Measurements from ENCODE around the gene COPS3. TPM values are rescaled to one million over a fixed set of nuclear protein-coding genes. Genes with fewer than 3 reads are reported as not detected.

The COPS3 gene
- total and polyA plus RNA-seq, 4 donors: 24.6 to 77.3 (median 30.2) TPM

DNA sequence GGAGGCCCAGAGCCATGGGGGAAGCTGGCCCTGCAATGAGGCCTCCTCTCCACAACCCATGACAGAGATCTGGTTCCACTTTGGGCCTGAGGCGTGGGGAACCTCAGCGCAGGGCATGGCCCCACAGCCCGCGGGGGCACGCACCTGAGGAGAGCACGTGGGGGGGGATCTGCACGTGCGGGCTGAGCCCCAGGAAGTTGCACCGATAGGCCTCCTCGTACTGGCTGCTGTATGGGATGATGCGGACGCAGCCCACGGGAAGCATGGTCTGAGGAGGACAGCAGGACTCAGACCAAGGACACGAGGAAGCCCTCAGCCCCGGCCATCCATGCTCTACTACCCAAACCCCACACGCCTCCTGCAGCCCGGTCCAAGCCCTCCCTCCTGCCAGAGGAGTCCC, 64.8 kb downstream of the COPS3 start (continued):
- TF ChIP-seq ZBTB33 (IDR thresholded peaks at IDR 0.05): no peak
- TF ChIP-seq CTCF (IDR thresholded peaks at IDR 0.05; ENCODE audit: low read depth, low read length, missing input control): no peak
- TF ChIP-seq JUND (IDR thresholded peaks at IDR 0.05): no peak
- TF ChIP-seq RXRA (IDR thresholded peaks at IDR 0.05): no peak

DNA sequence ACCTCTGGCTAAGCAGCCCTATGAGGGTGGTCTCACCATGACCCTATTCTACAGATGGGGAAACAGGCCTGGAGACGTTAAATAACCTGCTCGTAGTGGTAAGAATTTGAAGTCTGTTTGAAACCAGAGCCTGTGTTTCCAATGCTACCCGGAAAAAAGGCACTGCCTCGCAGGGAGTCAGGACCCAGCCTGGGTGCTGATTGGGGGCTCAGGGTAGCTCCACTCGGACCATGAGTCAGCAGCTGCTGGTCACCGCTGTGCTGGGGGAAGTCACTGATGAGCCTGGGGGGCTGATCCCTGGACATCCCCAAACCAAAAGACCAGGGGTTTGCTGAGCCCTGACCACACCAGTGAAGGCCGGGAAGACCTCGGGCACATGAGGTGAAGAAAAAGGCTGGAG, 65.5 kb downstream of the COPS3 start:
- WGBS: 92% methylated on average over 8 of the region's 8 CpGs

More for the DNA sequence above, 65.5 kb downstream of the COPS3 start:
- no peak overlapping the region for H3K9ac ChIP-seq (ENCODE audit: low read depth in 1 of 2, low read length in 2 of 2)
- TF ChIP-seq JUND (IDR thresholded peaks at IDR 0.05) (no peak), NR2F2 (IDR thresholded peaks at IDR 0.05) (no peak), EGR1 (IDR thresholded peaks at IDR 0.05; ENCODE audit: low read depth in 2 of 2) (no peak), RXRA (IDR thresholded peaks at IDR 0.05) (no peak), FOXA1 (IDR thresholded peaks at IDR 0.05) (no peak), REST (IDR thresholded peaks at IDR 0.05) (no peak), YY1 (IDR thresholded peaks at IDR 0.05) (no peak), HNF4G (IDR thresholded peaks at IDR 0.05) (no peak), CTCF (IDR thresholded peaks at IDR 0.05; ENCODE audit: low read depth, low read length, missing input control) (no peak), ZBTB33 (IDR thresholded peaks at IDR 0.05) (no peak), HNF4A (conservative IDR thresholded peaks at IDR 0.05) (no peak), RAD21 (IDR thresholded peaks at IDR 0.05) (no peak), SP1 (IDR thresholded peaks at IDR 0.05) (no peak), FOXA2 (IDR thresholded peaks at IDR 0.05) (no peak), TAF1 (conservative IDR thresholded peaks at IDR 0.05) (no peak), ATF3 (IDR thresholded peaks at IDR 0.05) (no peak)
- no peak overlapping the region for H3K27ac ChIP-seq (ENCODE audit: low read depth in 1 of 2, low read length in 2 of 2)
- no peaks in the 10 kb centered on the region for H3K27me3 ChIP-seq (ENCODE audit: control insufficient read depth in 4 of 4, insufficient read depth in 4 of 4, low read length in 3 of 4)
- H3K4me3 ChIP-seq (ENCODE audit: low read depth in 1 of 3, low read length in 3 of 3): no peak overlapping the region
- peaks cover 31 to 77% (median 58%) of the 10 kb centered on the region in 4 donors for H3K36me3 ChIP-seq (ENCODE audit: control insufficient read depth in 4 of 4, insufficient read depth in 3 of 4, low read depth in 1 of 4, low read length in 3 of 4)
- no peaks in the 10 kb centered on the region for H3K9me3 ChIP-seq (ENCODE audit: control insufficient read depth in 4 of 4, low read length in 3 of 4)
- no peak for DNase-seq (ENCODE audit: low spot score)
- no peaks in the 10 kb centered on the region for H3K4me1 ChIP-seq (ENCODE audit: control insufficient read depth in 4 of 4, insufficient read depth in 4 of 4, low read length in 3 of 4)

All from liver (tissue), 9 donors.